Activated naive CD4-positive, alpha-beta T cell treated with Interleukin-2 at 50 U/mL for 16 hours (primary cell): ENCODE results near the gene SEC14L5.

Experiments
- DNase-seq: peaks from one replicate; pipeline ENCODE4 v3.0.0-alpha.2; 2020

SEC14L5 gene

GRCh38 chr16:4988647-4989046 lies 30.5 kb downstream of the SEC14L5 start:
- no peak for DNase-seq

- DNase-seq: no peak
These were observed 31.4 kb downstream of the SEC14L5 start for GRCh38 chr16:4989391-4990006.

DNA sequence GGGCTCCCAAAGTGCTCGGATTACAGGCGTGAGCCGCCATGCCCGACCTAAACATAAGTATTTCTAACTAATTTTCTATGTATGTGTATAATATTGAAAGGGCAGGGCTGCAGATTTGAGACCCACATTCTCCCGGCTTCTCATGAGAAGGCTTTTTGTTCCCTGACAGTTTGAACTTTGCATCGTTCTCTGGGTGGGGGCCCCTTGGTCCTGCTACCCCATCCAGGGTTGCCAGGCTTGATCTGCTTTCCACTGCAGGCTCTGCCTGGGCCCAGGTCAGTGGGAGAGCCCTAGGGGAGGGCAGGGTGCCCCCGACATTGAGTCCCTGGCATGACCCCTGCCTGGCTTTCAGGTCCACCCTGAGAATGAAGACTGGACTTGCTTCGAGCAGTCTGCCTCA lies 32.3 kb downstream of the SEC14L5 start:
- no peak for DNase-seq

- DNase-seq: no peak
These were observed 33.6 kb downstream of the SEC14L5 start for GRCh38 chr16:4991754-4992153.

DNA sequence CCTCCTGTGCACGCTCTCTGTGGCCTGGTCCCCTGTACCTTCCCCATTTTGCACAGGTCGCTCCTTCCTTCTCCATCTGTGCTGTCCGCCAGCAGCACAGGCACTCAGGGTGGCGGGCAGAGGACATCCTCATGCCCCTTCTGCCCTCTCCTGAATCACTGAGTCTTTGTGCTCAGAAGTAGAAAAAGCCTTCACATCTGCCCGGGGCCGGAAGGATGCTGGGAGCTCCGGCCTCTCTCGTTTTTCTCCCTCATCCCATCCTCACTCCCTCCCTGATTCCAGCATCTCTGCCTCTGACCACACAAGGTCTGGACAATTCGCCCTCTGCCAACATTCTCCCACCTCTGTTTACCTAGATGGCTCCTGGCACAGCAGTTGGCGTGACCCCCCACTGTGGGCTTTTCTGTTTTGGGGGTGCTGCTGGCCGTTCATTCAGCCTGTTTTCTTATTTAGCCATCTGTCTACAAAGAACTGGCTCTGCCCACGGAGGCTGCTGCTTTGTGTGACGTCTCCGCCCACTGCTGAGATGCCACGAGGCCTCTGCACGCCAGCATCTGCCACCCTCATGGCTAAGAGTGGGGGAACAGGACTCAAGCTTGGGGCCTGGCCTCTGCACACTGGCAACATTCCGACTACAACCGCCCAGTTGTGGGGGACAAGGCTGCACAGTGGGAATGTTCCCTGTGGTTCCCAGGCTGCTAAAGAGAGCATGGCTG lies 36.7 kb downstream of the SEC14L5 start:
- no peak for DNase-seq

DNA sequence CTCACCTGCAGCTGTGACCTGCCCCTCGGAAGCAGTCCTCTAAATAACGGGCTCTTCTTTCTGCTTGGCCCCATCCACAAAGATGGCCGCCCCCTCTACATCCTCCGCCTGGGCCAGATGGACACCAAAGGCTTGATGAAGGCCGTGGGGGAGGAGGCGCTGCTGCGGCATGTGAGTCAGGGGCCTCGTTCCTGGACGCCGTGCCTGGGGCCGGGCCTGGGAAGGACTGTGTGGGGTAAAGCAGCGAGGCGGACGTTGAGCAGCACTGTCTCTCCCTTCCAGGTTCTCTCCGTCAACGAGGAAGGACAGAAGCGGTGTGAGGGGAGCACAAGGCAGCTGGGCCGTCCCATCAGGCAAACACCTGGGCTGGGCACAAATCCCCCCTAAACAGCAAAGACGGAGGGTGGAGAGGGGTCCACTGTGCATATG lies 42.5 kb downstream of the SEC14L5 start:
- no peak for DNase-seq

- DNase-seq: no peak
These were observed 43.4 kb downstream of the SEC14L5 start for GRCh38 chr16:5001571-5001970.

DNA sequence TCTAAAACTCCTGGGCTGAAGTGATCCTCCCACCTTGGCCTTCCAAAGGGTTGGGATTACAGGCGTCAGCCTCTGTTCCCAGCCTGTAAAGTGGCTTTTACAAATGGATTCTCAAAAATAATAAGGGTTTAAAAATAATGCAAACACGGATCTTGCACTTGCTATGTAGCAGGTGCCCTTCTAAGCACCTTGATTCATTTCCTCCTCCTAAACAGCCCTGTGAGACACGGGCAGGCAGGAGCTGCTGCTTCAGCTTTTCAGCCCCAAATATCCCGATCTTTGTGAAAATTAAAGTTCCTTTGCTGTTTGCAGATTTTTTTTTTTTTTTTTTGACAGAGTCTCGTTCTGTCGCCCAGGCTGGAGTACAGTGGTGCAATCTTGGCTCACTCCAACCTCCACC lies 43.9 kb downstream of the SEC14L5 start:
- no peak for DNase-seq

GRCh38 chr16:5002699-5003143 lies 44.6 kb downstream of the SEC14L5 start:
- no peak for DNase-seq

DNA sequence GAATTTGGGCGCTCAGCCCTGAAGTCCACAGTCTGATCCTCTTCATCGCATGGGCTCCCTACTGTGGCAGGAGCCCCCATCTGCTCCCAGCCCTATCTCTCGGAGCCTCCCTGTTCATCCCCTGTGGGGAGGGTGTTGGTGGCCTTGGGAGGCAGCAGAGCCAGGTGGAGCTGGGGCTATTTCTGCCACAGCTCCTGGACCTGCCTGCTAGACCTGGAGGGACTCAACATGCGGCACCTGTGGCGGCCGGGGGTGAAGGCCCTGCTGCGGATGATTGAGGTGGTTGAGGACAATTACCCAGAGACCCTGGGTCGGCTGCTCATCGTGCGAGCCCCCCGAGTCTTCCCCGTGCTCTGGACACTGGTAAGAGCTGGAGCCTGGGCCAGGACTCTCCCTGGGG lies 45.1 kb downstream of the SEC14L5 start:
- no peak for DNase-seq

GRCh38 chr16:5003828-5004227 lies 45.7 kb downstream of the SEC14L5 start:
- no peak for DNase-seq

- no peak for DNase-seq
These were observed 46.2 kb downstream of the SEC14L5 start for GRCh38 chr16:5004311-5004710.

GRCh38 chr16:5005916-5006315 lies 47.8 kb downstream of the SEC14L5 start:
- no peak for DNase-seq

DNA sequence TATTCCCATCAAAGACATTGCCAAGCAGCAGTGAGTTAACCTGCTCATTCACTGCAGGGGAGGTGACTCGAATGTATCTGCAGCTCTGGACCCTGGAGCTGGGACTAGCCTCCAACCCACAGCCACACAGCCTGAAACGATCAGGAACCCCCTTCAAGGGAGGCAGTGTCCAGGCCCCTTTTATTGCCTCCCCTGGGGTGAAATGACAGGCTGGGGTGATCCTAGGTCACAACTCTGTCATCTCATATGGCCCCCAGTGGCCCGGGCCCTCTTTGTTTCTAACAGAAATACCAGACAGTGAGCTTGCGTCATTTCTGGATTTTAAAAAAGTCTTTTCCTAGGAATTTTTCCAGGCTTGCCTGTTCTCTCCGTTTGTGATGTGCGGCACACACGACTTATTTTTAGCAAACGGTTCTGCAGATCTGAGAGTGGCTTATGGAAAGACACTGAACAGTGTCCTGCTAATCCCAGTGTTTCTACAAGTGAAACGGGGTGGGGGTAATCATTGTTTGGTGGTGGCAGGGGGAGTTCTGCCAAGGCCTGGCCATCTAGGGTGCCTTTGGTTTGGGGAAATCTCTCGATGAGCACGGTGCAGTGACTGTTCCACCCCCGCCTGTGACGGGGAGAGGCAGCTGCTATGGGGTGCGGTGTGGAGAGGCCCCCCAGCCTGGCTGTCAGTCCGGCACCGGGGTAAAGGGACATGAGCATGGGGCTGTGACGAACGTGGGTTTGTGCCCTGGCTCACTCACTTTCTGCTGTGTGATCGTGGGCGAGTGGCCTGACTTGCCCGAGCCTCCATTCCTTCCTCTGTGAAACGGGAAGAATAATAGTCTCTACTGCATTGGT lies 48.4 kb downstream of the SEC14L5 start:
- DNase-seq: no peak

DNA sequence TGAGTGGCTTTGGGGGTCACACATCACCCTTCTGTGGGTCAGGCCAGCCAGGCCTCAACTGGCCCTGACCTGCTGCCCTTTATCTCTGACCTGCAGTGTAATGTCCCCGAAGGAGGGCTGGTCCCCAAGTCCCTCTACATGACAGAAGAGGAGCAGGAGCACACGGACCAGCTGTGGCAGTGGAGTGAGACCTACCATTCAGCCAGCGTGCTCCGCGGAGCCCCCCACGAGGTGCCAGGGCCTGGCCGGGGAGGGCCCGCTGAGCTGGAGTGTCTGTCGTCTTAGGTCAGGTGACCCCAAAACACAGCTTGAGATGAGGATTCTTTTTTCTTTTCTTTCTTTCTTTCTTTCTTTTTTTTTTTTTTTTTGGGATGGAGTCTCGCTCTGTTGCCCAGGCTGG lies 49.1 kb downstream of the SEC14L5 start:
- DNase-seq: no peak

DNA sequence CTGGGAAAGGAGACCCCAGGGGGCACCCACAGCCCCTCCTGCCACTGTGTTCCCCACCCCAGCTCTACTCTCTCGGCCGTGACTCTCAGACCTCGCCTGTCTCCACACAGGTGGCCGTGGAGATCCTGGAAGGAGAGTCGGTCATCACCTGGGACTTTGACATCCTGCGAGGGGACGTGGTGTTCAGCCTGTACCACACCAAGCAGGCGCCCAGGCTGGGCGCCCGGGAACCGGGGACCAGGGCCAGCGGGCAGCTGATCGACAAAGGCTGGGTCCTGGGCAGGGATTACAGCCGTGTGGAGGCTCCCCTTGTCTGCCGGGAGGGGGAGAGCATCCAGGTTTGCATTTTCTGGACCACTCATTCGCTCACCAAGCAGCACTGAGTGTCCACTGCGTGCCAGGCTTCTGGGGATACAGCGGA lies 50.2 kb downstream of the SEC14L5 start:
- DNase-seq: no peak

DNA sequence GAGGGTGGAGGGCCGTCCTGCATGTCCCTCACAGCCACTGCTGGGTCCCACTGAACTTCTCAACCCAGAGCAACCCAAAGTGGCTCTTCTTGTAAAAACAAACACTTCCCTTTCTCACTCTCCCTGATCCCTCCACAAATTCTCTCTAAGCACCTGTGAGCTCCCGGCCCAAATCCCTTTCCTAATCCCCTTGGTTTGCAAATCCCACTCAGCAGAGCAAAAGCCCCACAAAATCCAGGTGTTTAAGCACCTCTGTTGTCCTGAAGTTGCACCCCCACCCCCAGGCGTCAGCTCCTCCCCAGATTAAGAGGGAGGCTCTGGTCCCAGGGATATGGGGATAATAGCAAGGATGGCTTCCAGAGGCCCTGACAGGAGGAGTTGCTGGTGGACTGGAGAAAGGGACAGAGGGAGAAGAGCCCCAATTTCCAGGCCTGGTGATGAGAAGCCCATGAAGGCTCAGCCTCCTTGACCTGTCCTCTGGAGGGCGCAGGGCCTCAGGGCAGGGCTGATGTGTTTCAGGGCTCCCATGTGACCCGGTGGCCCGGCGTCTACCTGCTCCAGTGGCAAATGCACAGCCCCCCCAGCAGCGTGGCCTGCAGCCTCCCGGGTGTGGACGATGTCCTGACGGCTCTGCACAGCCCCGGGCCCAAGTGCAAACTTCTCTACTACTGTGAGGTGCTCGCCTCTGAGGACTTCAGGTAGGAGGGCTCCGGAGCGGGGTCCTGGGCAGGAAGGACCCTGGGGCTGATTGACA lies 52.6 kb downstream of the SEC14L5 start:
- no peak for DNase-seq

DNA sequence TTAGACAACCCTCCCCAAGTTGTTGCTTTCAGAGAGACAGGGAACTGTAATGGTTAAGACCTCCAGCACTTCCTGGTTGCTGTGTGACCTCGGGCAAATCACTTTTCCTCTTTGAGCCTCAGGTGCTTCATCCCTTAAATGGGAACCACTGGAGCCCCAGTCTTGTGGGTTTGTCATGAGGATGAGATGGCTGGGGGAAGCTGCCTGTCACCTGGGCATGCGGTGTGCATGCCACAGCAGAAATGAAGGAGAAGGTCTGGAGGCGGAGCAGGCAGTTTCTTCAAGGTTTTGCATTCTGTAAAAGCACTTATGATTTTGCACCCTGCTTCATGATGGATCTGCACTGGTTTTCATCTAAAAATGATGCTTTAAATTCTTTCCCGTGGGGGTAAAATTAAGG lies 53.5 kb downstream of the SEC14L5 start:
- no peak for DNase-seq

DNA sequence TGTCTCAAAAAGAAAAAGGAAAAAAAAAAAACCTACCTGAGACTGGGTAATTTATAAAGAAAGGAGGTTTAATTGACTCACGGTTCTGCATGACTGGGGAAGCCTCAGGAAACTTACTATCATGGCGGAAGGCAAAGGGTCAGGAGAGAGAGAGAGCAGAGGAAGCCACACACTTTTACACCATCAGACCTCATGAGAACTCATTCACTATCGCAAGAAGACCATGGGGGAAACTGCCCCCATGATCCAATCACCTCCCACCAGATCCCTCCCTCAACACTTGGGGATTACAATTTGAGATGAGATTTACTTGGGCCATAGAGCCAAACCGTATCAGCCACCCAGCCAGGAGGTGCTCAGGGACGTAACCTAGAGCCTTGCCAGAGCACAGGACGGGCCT lies 54.8 kb downstream of the SEC14L5 start:
- no peak for DNase-seq

GRCh38 chr16:5015351-5015750 lies 57.2 kb downstream of the SEC14L5 start:
- DNase-seq: no peak

- DNase-seq: no peak
These were observed 57.8 kb downstream of the SEC14L5 start for GRCh38 chr16:5015887-5016286.

DNA sequence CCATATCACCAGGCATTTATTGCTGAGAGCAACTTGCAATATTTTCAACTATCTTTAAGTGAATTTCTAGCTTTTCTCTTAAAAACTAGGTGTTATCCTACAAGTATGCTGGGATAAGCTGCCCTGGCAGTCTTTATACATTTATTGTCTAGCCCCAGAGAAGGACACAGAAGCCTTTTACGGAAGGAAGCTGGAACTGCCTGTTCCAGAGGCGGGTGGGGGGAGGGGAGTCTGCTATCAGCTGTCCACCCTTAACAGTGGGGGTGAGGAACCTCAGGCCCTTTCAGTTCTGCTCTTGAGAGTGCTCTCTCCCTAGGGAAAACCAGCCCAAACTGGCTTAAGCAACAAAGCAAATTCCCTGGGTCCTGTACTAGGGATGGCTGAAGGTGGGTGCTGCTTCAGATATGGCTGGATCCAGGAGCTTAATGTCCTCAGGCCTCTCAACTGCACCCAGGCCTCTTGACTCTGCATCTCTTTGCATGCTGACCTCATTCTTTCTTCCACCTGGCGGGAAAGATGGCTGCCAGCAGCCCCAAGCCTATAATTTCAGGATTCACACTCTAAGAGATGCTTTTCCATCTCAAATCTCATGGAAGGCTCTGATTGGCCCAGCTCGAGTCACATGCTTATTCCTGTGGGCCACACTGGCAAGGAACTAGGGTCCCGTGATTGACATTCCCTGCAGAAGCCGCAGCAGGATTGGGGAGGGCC lies 59.0 kb downstream of the SEC14L5 start:
- DNase-seq: no peak

GRCh38 chr16:5017678-5017969 lies 59.5 kb downstream of the SEC14L5 start:
- DNase-seq: no peak
